Uterus (tissue), 4 donors: Measurements from ENCODE around the gene ATG16L1. TPM values are rescaled to one million over a fixed set of nuclear protein-coding genes. Genes with fewer than 3 reads are reported as not detected.

Experiments
- DNase-seq, 2 donors: peaks; one replicate each; pipeline ENCODE4 v3.0.0-alpha.2; 2019 to 2020
- H3K27ac ChIP-seq, 2 donors: fragments of 200-600 bp; sonication (generic); 1 replicate in 1 of 2; 2 replicates in 1 of 2; pipeline ENCODE4 v1.5.1; 2016 to 2018
- H3K27me3 ChIP-seq, 2 donors: fragments of 200-600 bp; sonication (generic); one replicate each; pipeline ENCODE4 v1.5.1; 2018 to 2019; ENCODE audit warnings: control low read depth in 1 of 2
- H3K36me3 ChIP-seq, 2 donors: fragments of 200-600 bp; sonication (generic); one replicate each; pipeline ENCODE4 v1.5.1; 2019; ENCODE audit warnings: control low read depth in 1 of 2
- H3K4me1 ChIP-seq, 2 donors: fragments of 200-600 bp; sonication (generic); one replicate each; pipeline ENCODE4 v1.5.1; 2018 to 2019; ENCODE audit warnings: control low read depth in 1 of 2
- H3K4me3 ChIP-seq, 2 donors: fragments of 200-600 bp; sonication (generic); 1 replicate in 1 of 2; 2 replicates in 1 of 2; pipeline ENCODE4 v1.5.1; 2018 to 2019; ENCODE audit warnings: mild to moderate bottlenecking in 1 of 2
- H3K9me3 ChIP-seq, 2 donors: fragments of 200-600 bp; sonication (generic); one replicate each; pipeline ENCODE4 v1.5.1; 2019; ENCODE audit warnings: control low read depth in 1 of 2
- CTCF ChIP-seq, 4 experiments: fragments of 200-600 bp in 2 of 4; fragments of 450-650 bp in 2 of 4; sonication (generic) in 2 of 4; IDR thresholded peaks; one replicate each; pipeline ENCODE4 v1.5.1; 2016 to 2019; ENCODE audit warnings: antibody characterized with exemption in 4 of 4, mild to moderate bottlenecking in 2 of 4, moderate library complexity in 1 of 4
- POLR2A ChIP-seq, 2 donors: fragments of 450-650 bp; IDR thresholded peaks; one replicate each; pipeline ENCODE4 v1.6.1; 2016; ENCODE audit warnings: antibody characterized with exemption in 2 of 2, mild to moderate bottlenecking in 1 of 2, moderate library complexity in 1 of 2
- intact Hi-C: fragments of 100-400 bp; cut with DNase I; formaldehyde crosslinking; loops from one replicate; pipeline ENCODE4 v1.15.1; 2023; ENCODE audit warnings: low total_unique reads
- total RNA-seq, 4 donors: library from RNA; depleted of rRNA in 3 of 4; stranded (reverse); fragments of >200 nt in 3 of 4; gene quantifications; one replicate each; pipeline versions ENCODE4 v1.1.0 to v1.2.4, GENCODE V29; 2014 to 2023
- donor health status: DM: yes; HTN: yes; CAD: no.

Gene ATG16L1
- total RNA-seq, 4 donors from 2014 or later = 26.2 to 42.9 (median 31.9) TPM

DNA sequence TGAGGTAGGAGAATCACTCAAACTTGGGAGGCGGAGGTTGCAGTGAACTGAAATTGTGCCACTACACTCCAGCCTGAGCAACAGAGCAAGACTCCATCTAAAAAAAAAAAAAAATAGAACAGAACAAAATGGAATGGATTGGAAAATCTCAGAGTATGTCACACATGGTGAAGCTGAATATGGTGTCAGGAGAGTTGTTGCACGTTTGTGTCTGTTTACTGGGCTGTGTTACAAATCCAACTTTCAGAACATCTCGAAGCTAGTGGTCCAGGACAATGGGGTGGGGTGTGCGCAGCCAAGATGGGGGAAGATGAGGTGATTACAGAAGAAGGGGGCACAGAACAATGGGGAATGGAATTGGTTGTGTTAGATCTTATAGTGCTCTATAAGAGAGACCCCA is 73.8 kb downstream of the ATG16L1 start:
- DNase-seq = no peak
- H3K27ac ChIP-seq = no peak overlapping the region
- intact Hi-C loops = no loop called here
- H3K4me3 ChIP-seq = no peak overlapping the region
- no peaks in the 10 kb centered on the region for H3K27me3 ChIP-seq
- no peaks in the 10 kb centered on the region for H3K9me3 ChIP-seq
- no peaks in the 10 kb centered on the region for H3K4me1 ChIP-seq
- no peak for TF ChIP-seq CTCF (IDR thresholded peaks at IDR 0.05)
- no peak for TF ChIP-seq POLR2A (IDR thresholded peaks at IDR 0.05)
- no peaks in the 10 kb centered on the region for H3K36me3 ChIP-seq

GRCh38 chr2:233325814-233326213 is 74.3 kb downstream of the ATG16L1 start:
- Histone ChIP-seq H3K36me3 (no peaks in the 10 kb centered on the region), H3K27me3 (no peaks in the 10 kb centered on the region), H3K4me1 (no peaks in the 10 kb centered on the region), H3K9me3 (no peaks in the 10 kb centered on the region), H3K27ac (no peak overlapping the region), H3K4me3 (no peak overlapping the region)
- DNase-seq = no peak
- intact Hi-C loops = no loop called here
- no peak for TF ChIP-seq POLR2A (IDR thresholded peaks at IDR 0.05)
- TF ChIP-seq CTCF (IDR thresholded peaks at IDR 0.05) = no peak

GRCh38 chr2:233326500-233326899 is 75.0 kb downstream of the ATG16L1 start:
- no peak for DNase-seq
- Histone ChIP-seq H3K9me3 (no peaks in the 10 kb centered on the region), H3K27ac (no peak overlapping the region), H3K4me1 (no peaks in the 10 kb centered on the region), H3K27me3 (no peaks in the 10 kb centered on the region), H3K4me3 (no peak overlapping the region), H3K36me3 (no peaks in the 10 kb centered on the region)
- intact Hi-C loops = no loop called here
- TF ChIP-seq CTCF (IDR thresholded peaks at IDR 0.05) (no peak), POLR2A (IDR thresholded peaks at IDR 0.05) (no peak)

DNA sequence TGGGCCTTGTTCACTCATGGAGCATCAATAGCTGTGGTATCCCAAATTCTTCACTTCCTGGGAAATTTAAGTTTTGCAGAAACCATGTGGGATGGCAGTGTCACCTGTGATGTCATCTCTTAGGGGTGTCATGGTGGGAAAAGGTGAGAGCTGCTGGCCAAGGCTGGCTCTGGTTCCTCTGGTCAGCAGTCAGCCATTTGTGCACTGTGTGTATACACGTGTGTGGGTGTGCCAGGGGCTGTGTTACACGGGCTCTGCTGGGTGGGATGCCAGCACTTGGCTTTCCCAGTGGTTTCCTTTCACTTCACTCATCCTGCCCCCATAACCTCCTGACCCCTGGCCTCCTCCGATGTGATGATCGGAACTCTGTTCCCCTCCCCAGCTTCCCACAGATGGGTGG is 77.4 kb downstream of the ATG16L1 start:
- no peak for DNase-seq
- Histone ChIP-seq H3K9me3 (no peaks in the 10 kb centered on the region), H3K4me3 (no peak overlapping the region), H3K4me1 (no peaks in the 10 kb centered on the region), H3K27me3 (no peaks in the 10 kb centered on the region), H3K36me3 (no peaks in the 10 kb centered on the region), H3K27ac (no peak overlapping the region)
- intact Hi-C loops = no loop called here
- no peak for TF ChIP-seq CTCF (IDR thresholded peaks at IDR 0.05)
- no peak for TF ChIP-seq POLR2A (IDR thresholded peaks at IDR 0.05)

- DNase-seq = no peak
- Histone ChIP-seq H3K4me3 (no peak overlapping the region), H3K36me3 (no peaks in the 10 kb centered on the region), H3K9me3 (no peaks in the 10 kb centered on the region), H3K27me3 (no peaks in the 10 kb centered on the region), H3K4me1 (no peaks in the 10 kb centered on the region), H3K27ac (no peak overlapping the region)
- intact Hi-C loops = no loop called here
- no peak for TF ChIP-seq POLR2A (IDR thresholded peaks at IDR 0.05)
- no peak for TF ChIP-seq CTCF (IDR thresholded peaks at IDR 0.05)
Observed at GRCh38 chr2:233329489-233330135, 78.1 kb downstream of the ATG16L1 start.
